ENCODE measurements around the gene NRAP.

The NRAP gene, protein sequence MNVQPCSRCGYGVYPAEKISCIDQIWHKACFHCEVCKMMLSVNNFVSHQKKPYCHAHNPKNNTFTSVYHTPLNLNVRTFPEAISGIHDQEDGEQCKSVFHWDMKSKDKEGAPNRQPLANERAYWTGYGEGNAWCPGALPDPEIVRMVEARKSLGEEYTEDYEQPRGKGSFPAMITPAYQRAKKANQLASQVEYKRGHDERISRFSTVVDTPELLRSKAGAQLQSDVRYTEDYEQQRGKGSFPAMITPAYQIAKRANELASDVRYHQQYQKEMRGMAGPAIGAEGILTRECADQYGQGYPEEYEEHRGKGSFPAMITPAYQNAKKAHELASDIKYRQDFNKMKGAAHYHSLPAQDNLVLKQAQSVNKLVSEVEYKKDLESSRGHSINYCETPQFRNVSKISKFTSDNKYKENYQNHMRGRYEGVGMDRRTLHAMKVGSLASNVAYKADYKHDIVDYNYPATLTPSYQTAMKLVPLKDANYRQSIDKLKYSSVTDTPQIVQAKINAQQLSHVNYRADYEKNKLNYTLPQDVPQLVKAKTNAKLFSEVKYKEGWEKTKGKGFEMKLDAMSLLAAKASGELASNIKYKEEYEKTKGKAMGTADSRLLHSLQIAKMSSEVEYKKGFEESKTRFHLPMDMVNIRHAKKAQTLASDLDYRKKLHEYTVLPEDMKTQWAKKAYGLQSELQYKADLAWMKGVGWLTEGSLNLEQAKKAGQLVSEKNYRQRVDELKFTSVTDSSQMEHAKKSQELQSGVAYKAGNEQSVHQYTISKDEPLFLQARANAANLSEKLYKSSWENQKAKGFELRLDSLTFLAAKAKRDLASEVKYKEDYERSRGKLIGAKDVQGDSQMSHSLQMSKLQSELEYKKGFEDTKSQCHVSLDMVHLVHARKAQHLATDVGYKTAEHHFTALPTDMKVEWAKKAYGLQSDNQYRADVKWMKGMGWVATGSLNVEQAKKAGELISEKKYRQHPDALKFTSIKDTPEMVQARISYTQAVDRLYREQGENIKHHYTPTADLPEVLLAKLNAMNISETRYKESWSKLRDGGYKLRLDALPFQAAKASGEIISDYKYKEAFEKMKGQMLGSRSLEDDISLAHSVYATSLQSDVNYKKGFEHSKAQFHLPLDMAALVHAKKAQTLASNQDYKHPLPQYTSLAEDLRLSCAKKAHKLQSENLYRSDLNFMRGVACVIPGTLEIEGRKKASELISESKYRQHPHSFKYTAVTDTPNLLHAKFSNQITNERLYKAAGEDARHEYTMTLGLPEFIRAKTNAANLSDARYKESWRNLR (N-terminal part only)

DNA sequence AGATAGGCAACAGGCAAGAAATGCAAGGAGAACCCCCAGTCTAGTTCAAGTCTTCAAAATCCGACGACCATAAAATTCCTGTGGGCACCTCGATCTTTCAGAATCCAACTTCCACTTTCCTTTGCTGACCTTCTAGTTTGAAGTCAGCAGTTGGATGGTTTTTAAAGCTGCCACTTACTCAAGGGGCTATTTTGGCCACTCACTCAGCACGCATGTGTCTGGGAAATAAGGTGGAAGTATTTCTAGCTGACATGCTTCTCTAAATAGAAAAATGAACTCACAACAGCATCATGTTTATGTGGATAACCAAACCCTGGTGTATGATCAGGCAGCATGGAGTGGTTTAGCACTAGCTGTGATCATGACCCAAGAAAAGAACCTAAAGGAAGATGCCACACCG is at the start of gene NRAP:
TSS of gene NRAP (minus strand) at position 134 of the 400 bp plus-strand sequence. CDS start 159 bp downstream, outside the sequence.
- no peak for DNase-seq

DNA sequence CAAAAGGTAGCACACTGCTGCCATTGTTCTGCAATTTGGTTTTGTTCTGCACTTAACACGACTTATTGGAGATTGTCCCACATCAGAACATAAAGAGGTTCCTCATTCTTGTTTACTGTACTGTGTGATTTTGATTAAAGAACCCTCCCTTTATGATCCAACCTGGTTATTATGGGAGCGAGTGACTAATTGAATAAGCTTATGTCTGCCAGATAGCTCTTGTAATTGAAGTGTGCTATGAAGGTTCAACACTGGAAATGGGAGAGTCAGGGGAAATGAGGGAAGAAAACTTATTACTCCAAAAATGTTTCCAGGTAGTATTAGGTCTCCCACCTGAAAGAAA is 49.8 kb upstream of the NRAP start:
- DNase-seq, result no peak

DNA sequence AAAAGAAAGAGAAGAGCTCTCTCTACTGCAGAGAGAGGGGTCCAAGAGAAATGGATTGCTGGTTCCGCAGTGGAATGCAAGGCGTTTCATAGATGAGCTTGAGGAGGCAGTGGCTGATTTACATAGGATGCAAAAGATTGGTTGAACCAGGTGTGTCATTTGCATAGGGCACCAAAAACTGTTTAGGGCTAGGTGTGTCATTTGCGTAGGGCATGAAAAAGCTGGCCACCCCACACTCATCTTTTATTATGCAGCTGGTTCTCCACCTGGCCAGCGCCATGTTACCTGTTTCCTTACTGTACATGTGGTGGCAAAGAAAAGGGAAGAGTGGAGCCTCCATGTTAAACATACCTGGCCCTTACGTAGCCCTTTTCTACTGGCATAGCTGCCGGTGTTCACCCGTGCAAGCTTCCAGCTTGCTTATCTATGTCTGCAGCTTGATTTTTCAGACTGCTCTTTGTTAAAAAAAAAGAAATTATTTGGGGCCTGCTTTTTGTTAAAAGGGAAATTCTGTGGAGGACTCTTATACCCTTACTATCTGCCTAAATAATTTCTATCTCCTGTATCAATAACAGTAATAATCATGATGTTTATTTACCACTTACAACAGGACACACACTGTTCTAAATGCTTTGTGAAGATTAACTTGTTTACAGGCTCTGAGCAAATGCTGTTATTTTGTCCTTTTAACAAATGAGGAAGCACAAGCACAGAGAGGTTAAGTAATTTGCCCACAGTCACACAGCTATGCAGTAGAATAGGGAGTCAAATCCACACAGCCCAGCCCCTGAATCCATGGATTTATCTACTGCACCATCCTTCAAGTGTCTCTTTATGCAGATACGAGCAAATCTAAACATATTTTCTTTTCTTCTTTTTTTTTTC is 49.2 kb upstream of the NRAP start:
- DNase-seq, result no peak

DNA sequence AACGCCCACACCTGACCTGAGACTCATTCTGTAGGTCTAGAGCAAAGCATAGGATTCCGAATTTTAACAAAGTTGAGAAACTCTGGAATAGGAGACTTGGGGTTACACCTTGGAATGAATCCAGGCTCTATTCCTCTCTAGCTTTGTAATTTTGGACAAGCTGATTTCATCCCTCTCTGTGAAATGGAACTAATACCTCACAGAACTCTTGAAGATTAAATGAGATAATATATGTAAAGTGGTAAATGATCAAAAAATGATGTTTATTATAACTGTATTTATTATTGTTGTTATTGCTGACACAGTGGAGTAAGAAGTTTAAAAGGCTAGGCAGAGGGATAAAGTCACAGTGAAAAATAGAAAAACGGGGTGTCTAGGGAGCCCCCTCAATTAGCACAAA is 48.2 kb upstream of the NRAP start:
- no peak for DNase-seq

DNA sequence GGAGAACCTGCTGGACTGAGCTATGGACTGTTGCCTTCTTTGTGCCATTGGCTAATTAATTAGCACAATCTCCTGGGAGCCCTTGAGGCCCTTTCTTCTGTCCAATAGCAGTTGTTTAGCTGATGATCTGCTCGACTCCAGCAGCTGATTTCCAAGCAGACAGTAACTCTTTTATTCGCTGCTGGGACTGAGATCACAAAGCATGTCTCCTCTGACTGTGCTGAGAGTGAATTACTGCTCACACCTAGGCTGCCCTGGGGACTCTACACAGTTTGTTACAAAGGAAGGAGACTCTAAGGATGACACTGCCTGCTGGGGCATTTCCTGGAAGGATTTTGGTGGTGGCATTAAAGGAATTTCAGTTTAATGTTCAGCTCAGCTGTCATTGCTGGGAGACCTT is 47.3 kb upstream of the NRAP start:
- no peak for DNase-seq

DNA sequence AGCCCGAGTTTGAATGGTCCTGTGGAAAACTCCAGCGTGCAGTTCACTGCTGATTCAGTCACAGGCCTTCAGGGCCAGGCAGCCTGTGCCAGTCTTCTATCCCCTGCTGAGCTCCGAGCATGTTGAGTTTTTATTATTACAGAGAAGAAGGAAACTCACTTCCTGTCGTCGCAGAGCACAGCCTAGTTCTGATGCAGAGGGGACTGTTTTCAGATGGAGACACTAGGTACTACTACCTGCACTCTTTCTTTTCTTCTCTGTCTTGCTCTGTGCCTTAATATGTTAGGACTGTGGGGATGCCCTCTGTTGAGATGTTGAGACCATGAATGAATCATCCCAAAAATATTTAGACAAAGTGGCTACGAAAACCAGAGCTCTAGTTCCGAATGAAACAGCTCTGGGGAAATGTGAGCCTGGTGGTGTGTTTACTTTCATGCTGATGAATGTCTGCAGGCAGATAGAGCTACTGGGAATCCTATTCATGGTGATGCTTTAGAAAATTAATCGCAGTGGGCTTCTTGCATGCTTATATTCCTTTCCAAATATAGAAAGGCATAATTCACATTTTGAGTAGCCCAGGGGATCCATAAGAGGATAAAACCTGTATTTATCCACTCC is 45.5 kb upstream of the NRAP start:
- DNase-seq, result peak; percentile 83

DNA sequence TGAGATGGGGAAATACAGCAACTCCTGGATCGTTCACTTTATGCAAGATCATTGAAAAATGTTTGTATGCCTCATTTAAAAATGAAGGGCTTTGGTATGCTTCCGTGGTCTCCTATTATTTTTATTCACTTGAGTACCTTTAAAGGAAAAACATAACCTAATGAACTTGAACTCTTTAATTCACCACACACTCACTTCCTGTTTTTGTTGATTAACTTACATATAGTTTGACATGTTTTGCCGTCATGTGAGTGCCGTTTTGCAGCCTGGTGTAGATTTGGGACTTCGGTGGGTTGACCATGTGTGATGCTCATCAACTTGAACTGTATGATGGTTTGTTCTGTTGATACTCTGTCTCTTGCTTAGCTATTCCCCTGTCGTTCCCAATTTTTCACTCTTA is 44.8 kb upstream of the NRAP start:
- DNase-seq, result no peak

DNA sequence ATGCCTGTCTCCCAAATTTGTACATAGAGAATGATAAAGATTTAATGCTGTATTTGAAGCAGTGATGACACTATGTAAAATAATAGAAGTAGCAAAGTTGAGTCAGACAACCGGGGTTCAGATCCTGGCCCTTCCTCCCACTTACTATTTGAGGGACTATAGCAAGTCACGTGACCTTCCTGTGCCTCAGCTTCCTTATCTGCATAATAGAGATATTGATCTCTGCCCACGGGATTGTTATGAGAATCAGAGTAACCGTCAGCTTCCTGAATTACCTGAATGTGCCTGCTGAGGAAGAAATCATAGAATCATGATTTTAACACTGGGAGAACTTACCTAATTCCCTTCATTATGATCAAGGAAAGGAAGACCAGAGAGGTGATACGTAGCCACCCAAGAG is 42.8 kb upstream of the NRAP start:
- no peak for DNase-seq

DNA sequence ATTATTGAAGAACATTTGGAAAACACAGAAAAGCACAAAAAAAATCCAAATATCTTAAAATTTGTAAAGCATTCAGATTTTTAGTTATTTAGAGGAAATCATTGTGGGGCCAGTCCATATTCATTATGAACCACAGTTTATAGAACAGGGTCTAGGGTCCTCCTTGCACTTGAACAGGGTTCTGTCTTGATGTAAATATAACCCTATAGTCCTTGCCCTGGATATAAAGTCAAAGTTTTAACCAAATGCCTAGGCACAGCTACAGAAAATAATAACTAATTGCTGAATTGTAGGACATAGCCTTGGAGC is 41.5 kb upstream of the NRAP start:
- no peak for DNase-seq

DNA sequence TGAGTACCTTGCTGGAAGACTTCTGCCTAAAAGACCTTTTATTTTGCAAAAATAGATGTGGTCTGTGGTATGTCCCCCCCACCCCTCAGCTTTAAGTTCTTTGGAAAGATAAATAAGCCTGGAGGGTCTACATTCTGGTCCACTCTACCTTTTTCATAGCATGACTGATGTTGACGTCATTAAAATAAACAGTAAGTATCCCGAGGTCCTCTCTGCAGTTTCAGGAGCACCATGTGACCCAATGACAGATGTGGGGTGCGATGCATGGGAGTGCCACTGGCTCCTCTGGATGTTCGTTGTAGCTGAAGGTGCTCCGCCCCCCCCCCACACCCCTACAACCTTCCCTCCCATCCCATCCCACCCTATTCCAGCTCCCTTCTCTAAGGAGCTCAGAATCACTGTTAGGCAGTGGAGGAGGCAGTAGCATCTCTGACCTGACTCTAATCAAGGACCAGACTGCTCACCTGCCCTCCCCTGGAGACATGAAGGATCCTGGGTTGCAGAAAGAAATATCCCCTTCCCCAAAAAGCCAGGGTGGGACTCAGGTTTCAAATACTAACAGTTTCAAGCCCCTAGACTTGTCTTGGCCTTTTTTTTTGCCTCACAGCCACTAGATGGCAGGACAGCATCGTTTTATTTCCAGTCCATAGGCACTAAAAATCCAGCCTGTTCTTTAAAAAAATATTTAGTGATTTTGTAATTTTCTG is 40.9 kb upstream of the NRAP start:
- DNase-seq, result peak; percentile 52

DNA sequence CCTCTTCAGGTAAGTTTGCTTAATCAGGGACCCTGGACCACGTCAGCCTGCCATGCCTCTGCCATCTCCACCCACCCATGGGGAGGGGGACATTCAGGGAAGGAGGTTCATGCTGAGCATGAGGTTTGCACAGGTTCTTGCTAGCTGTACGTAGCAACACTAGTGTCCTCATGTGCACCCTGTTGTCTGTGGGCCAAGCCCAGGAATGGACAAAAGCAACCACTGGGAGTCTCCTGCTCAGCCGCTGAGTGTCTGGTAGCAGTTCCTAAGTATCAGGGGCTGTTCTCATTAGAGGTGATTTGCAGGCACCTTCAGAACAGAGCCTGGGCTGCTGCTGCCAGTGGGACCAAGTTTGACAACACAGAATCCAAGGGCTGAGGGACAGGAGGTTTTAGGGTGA is 33.8 kb upstream of the NRAP start:
- DNase-seq, result no peak

DNA sequence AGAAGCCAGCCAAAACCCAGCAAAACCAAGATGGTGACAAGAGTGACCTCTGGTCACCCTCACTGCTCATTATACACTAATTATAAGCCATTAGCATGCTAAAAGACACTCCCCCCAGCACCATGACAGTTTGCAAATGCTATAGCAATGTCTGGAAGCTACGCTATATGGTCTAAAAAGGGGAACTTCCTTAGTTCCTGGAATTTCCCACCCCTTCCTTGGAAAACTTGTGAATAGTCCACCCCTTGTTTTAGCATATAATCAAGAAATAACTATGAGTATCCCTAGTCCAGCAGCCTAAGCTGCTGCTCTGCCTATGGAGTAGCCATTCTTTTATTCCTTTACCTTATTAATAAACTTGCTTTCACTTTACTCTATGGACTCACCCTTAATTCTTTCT is 31.9 kb upstream of the NRAP start:
- DNase-seq, result no peak

DNA sequence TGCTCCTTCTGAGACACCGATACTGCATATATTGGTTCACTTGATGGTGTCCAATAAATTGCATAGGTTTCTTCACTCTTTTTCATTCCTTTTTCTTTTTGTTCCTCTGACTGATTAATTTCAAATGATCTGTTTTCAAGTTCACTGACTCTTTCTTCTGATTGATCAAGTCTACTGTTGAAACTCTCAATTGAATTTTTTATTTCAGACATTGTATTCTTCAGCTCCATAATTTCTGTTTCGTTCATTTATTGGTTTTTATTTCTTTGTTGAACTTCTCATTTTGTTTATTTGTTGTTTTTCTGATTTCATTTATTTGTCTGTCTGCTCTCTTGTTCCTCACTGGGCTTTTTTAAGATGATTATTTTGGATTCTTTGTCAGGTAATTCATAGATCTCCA is 29.5 kb upstream of the NRAP start:
- DNase-seq, result no peak

DNA sequence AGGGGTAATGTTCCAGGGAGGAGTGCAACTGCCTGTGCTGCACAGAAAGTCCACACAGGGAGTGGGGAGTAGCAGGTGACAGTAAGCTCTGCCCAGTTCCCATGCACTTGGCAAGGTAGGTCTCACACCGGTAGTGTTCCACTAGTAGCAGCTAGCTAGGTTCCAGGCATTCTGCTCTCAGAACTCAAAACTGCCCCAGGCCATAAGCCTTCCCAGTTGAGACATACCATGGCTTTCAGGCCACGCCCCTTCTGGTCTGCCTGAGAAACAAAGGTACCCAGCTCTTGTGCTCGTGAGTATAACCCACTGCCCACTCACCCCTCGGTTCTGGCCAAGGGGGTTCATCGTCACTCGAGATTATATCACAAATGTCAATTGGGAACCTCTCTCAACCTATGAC is 28.4 kb upstream of the NRAP start:
- DNase-seq, result no peak

DNA sequence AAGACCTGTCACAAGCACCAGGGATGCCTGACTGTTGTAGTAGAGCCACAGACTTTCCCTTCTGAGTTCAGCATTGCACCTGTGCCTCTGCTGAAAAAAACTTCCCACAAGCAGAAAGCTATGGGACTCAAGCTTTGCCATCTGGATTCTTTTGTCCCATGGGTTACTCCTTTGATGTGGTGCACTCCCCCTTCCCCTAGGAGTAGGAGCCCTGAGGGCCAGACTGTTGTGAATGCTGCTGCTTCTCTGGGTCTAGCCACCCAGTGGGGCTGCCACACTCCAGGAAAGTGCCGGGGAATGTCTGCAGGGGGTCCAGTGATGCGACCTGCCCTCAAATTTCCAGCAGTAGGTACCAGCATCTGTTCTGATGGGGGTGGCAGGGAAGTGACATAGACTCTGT is 27.5 kb upstream of the NRAP start:
- DNase-seq, result no peak

DNA sequence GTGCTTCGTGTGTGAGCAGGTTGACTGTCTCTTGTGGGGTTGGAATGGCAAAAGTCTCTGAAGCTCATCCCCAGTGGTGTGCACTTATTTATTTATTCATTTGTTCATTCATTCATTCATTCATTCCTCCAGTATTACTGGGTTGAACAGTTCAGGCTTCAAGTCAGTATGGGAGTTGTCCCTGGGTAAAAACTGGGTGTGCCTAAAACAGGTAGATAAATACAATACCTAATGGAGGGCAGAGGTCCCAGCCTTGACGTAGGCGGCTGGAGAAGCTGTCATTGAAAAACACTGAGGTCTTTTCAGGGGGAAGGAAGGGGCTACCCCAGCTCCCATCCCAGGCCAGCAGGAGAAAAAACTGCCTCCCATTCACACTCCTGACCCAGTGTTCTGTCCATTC is 26.9 kb upstream of the NRAP start:
- DNase-seq, result no peak

DNA sequence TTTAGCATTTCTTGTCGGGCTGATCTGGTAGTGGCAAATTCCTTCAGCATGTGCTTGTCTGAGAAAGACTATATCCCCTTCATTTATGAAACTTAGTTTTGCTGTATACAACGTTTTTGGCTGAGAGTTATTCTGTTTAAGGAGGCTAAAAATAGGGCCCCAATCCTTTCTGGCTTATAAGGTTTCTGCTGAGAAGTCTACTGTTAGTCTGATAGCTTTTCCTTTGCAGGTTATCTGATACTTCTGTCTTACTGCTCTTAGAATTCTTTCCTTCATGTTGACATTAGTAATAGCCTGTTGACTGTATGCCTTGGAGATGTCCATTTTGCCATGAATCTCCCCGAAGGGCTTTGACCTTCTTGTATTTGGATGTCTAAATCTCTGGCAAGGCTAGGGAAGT is 25.7 kb upstream of the NRAP start:
- DNase-seq, result no peak

DNA sequence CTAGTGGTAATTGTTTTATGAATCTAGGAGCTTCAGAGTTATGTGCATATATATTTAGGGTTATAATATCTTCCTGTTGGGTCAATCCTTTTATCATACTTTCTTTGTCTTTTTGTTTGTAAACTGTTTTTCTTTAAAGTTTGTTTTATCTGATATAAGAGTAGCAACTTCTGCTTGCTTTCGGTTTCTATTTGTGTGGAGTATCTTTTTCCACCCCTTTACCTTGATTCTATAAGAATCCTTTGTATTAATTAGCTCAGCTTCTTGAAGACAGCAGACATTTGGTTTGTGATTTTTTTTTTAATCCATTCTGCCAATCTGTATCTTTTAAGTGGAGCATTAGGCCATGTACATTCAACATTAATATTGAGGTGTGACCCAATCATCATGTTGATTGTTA is 25.2 kb upstream of the NRAP start:
- no peak for DNase-seq

DNA sequence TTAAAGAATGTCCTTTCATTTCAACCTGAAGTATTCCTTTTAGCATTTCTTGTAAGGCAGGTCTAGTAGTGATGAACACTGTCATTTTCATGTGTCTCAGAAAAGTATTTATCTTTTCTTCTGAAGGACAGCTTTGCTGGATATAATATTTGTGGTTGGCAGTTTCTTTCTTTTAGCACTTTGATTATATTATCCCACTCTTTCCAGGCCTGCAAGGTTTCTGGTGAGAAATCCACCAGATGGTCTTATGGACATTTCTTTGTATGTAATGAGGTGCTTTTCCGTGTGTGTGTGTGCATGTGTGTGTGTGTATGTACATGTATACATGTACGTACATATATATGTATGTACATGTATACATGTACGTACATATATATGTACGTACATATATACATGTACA is 23.2 kb upstream of the NRAP start:
- DNase-seq, result no peak

DNA sequence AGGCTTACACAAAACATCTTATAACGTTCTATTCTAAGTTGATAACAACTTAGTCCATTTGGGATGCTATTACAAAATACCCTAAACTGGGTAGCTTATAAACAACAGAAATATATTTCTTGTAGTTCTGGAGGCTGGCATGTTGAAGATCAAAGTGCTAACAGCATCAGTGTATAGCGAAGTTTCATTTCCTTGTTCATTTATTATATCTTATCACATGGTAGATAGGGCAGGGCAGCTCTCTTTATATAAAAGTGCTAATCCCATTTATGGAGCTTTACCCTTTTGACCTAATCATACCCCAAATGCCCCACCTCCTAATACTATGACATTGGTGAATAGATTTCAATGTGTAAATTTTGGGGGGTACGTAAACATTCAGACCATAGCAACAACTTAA is 22.2 kb upstream of the NRAP start:
- DNase-seq, result no peak

DNA sequence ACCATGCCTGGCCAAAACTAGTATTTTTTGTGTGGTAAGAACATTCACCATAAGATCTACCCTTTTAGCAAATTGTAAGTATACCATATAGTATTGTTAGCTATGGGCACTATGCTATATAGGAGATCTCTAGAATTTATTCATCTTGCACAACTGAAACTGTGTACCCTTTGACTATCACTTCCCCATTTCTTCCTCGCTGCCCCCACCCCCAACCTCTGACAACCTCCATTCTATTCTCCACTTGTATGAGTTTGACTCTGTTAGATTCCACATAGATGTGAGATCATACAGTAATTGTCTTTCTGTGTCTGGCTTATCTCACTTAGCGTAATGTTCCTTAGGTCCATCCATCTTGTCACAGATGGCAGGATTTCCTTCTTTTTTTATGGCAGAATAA is 19.5 kb upstream of the NRAP start:
- no peak for DNase-seq

Measured in fibroblast of skin of right biceps (primary cell).